ENCODE data around the gene LYRM7. TPM values are rescaled to one million over a fixed set of nuclear protein-coding genes. Genes with fewer than 3 reads are reported as not detected.

Gene LYRM7
- total and polyA plus RNA-seq, 12 donors, result 5.3 to 31.5 (median 23.9) TPM

Other genes with a start within 250 kb of the LYRM7 start
- 100 to 1,000 TPM; 113 to 190 (median 130) TPM for gene HINT1, start 5.7 kb upstream of the LYRM7 start, total RNA-seq
- gene HINT1, start 5.7 kb upstream of the LYRM7 start, polyA plus RNA-seq, result 100 to 1,000 TPM in 1 of 2 donors, 10 to 100 TPM in 1; 53.8 to 279 TPM
- 10 to 100 TPM in 9 of 10 donors, 1 to 10 TPM in 1; 9.3 to 25.8 (median 11.4) TPM for gene CDC42SE2, start 93.1 kb downstream of the LYRM7 start, total RNA-seq
- 1 to 10 TPM; 5.4 to 7.8 TPM for gene CDC42SE2, start 93.1 kb downstream of the LYRM7 start, polyA plus RNA-seq